Measurements from ENCODE around the gene PABPN1L.

Gene PABPN1L

GRCh38 chr16:88888057-88888456 is 21.6 kb upstream of the PABPN1L start:
- Histone ChIP-seq H3K27ac (peak overlapping the region in 1 of 2 donors; percentile 37), H3K4me3 (no peak overlapping the region)
- no peak for DNase-seq (ENCODE audit: low spot score)
- TF ChIP-seq CTCF (IDR thresholded peaks at IDR 0.05): no peak

- peak overlapping the region in 1 of 2 donors; percentile 37 for H3K27ac ChIP-seq
- DNase-seq (ENCODE audit: low spot score): no peak
- TF ChIP-seq CTCF (IDR thresholded peaks at IDR 0.05): no peak
- no peak overlapping the region for H3K4me3 ChIP-seq
Observed at GRCh38 chr16:88886845-88887521, 20.5 kb upstream of the PABPN1L start.

DNA sequence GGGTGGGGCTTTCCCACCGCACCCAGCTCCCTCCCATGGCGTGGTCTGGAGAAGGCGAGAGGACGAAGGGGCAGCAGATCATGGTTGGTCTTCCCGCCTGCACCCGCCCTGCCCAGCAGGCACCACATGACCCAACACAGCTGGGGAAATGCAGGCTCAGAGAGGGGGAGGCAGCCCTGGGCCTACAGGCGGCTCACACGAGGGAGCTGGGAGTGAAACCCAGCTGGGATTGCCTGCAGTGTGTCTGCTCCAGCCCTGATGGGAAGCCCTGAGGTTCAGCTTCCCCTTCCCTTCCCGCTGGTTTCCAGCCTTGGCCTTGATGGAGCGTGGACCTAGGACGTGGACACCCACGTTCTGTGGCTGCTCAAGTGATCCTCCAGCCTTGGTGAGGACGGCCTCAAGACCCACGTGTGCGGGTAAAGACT is 20.0 kb upstream of the PABPN1L start:
- Histone ChIP-seq H3K4me3 (no peak overlapping the region), H3K27ac (peak overlapping the region in 1 of 2 donors; percentile 3)
- DNase-seq (ENCODE audit: low spot score): no peak

DNA sequence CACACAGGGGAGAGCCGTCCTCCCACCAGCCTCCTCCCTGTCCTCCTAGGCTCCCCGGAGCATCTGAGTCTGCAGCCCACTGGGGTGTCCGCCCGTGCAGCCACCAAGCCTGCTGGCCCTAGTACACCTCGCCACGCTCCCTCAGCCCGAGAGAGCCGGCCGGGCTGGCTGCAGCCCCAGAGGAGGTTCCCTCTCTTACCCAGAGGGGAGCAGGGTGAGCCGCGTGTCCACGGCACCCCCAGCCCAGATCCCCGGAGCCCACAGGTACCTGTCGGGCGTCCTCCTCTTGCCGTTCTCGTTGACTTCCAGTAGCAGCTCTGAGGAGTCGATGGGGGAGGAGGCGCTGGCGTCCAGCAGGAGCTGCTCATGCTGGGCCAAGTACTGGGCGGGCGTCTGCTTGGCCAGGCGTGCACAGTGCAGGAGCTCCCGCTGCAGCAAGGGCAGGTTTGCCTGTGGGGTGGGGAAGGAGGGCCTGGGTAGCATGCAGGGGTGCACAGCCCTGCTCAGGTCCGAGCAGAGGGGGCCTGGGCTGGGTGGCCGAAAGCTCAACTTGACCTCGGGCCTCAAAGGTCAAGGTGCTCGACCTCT is 19.3 kb upstream of the PABPN1L start:
- Histone ChIP-seq H3K27ac (peak overlapping the region in 1 of 2 donors; percentile 3), H3K4me3 (no peak overlapping the region)
- TF ChIP-seq CTCF (IDR thresholded peaks at IDR 0.05): no peak
- DNase-seq (ENCODE audit: low spot score): no peak

More for the DNA sequence above, 20.0 kb upstream of the PABPN1L start:
- no peak for TF ChIP-seq CTCF (IDR thresholded peaks at IDR 0.05)

- Histone ChIP-seq H3K4me3 (no peak overlapping the region), H3K27ac (no peak overlapping the region)
- no peak for TF ChIP-seq CTCF (IDR thresholded peaks at IDR 0.05)
- no peak for DNase-seq (ENCODE audit: low spot score)
Observed at GRCh38 chr16:88884569-88885271, 18.3 kb upstream of the PABPN1L start.

- TF ChIP-seq CTCF (IDR thresholded peaks at IDR 0.05): no peak
- Histone ChIP-seq H3K27ac (no peak overlapping the region), H3K4me3 (no peak overlapping the region)
- DNase-seq (ENCODE audit: low spot score): no peak
Observed at GRCh38 chr16:88883946-88884345, 17.5 kb upstream of the PABPN1L start.
